DMS79 (cell line): Measurements from ENCODE around the gene ZYX.
"Not testable (repeated sequence)": the region's sequence is repeated elsewhere in the genome, so short reads cannot be mapped to it uniquely, and the experiment has no call there.

Experiments used
- DNase-seq: peaks from one replicate; lab custom pipeline; 2025; lab: John Stamatoyannopoulos, UW

The ZYX gene

GRCh38 chr7:143385891-143386781 lies 5.0 kb downstream of the ZYX start:
- DNase-seq = no peak

GRCh38 chr7:143387156-143387975 lies 6.2 kb downstream of the ZYX start:
- no peak for DNase-seq

- DNase-seq = no peak
Measured at GRCh38 chr7:143388051-143388450, 6.9 kb downstream of the ZYX start.

- no peak for DNase-seq
Measured at GRCh38 chr7:143388491-143389101, 7.5 kb downstream of the ZYX start.

- DNase-seq = no peak
Measured at GRCh38 chr7:143389316-143390103, 8.4 kb downstream of the ZYX start.

- DNase-seq = no peak
Measured at GRCh38 chr7:143390104-143390772, 9.1 kb downstream of the ZYX start.

- no peak for DNase-seq
Measured at GRCh38 chr7:143390773-143391317, 9.7 kb downstream of the ZYX start.

GRCh38 chr7:143391462-143392404 lies 10.6 kb downstream of the ZYX start:
- no peak for DNase-seq

GRCh38 chr7:143392427-143392826 lies 11.3 kb downstream of the ZYX start:
- not testable (repeated sequence) for DNase-seq

GRCh38 chr7:143392875-143393266 lies 11.7 kb downstream of the ZYX start:
- no peak for DNase-seq

- no peak for DNase-seq
Measured at GRCh38 chr7:143393267-143394041, 12.3 kb downstream of the ZYX start.

- no peak for DNase-seq
Measured at GRCh38 chr7:143394068-143394467, 12.9 kb downstream of the ZYX start.

- no peak for DNase-seq
Measured at GRCh38 chr7:143394777-143395176, 13.6 kb downstream of the ZYX start.

GRCh38 chr7:143395187-143396149 lies 14.3 kb downstream of the ZYX start:
- no peak for DNase-seq

GRCh38 chr7:143396182-143396581 lies 15.0 kb downstream of the ZYX start:
- DNase-seq = no peak

- no peak for DNase-seq
Measured at GRCh38 chr7:143396625-143397556, 15.7 kb downstream of the ZYX start.
